Ovary (tissue), 3 donors: ENCODE results near the gene SIK2.

Experiments used
- CTCF ChIP-seq, 3 donors: fragments of 450-650 bp in 2 of 3; fragments of 200-600 bp in 1 of 3; IDR thresholded peaks; one replicate each; pipeline versions ENCODE4 v1.5.1 to v1.8.0; 2016 to 2022; ENCODE audit warnings: antibody characterized with exemption in 3 of 3, mild to moderate bottlenecking in 1 of 3
- POLR2A ChIP-seq: fragments of 450-650 bp; IDR thresholded peaks from one replicate; pipeline ENCODE4 v1.6.1; 2017; ENCODE audit warnings: antibody characterized with exemption, mild to moderate bottlenecking, moderate library complexity
- donor health status: DM: no; HTN: no; CAD: no.

- TF ChIP-seq CTCF (IDR thresholded peaks at IDR 0.05) (no peak), POLR2A (no peak)
Observed at GRCh38 chr11:111741751-111742150, 139.5 kb downstream of the SIK2 start.
